ENCODE measurements around the gene MAL.

Gene MAL

DNA sequence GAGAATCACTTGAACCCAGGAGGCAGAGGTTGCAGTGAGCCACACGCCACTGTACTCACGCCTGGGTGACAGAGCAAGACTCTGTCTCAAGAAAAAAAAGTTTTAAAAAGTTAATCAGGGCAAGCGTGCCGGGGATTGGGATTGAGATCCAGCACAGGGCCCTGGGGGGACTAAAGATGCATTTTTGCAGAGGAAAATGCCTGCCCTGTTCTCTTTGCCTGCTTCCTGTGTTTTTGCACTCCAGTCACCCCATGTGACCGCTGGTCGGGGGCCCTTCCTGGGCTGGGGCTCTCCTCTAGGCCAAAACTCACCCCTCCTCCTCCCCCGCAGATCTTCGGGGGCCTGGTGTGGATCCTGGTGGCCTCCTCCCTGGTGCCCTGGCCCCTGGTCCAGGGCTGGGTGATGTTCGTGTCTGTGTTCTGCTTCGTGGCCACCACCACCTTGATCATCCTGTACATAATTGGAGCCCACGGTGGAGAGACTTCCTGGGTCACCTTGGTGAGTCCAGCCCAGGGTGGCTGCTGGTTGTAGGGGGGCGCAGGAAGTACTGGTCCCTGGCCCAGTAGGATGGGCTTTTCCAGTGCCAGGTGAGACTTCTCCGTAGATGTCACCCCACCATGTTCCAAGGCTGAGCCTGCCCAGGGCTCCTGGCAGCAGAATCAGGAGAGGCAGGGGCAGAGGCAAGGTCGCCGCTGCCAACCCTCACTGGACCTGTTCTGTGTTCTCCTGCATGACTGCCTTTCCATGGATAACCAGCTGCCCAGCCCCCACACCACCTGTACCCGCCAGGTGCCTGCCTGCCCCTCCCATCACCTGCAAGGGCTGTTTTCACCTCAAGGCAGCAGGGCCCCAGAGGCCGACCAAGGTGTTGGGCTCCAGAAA lies 22.4 kb downstream of the MAL start:
- TF ChIP-seq FOXP2 (optimal IDR thresholded peaks at IDR 0.05; ENCODE audit: borderline replicate concordance, extremely low read depth, extremely low read length, insufficient read depth) (no peak), TAF1 (IDR thresholded peaks at IDR 0.05; ENCODE audit: borderline replicate concordance, insufficient read depth, low read length) (no peak)
- TF ChIP-seq, protein P1, sequence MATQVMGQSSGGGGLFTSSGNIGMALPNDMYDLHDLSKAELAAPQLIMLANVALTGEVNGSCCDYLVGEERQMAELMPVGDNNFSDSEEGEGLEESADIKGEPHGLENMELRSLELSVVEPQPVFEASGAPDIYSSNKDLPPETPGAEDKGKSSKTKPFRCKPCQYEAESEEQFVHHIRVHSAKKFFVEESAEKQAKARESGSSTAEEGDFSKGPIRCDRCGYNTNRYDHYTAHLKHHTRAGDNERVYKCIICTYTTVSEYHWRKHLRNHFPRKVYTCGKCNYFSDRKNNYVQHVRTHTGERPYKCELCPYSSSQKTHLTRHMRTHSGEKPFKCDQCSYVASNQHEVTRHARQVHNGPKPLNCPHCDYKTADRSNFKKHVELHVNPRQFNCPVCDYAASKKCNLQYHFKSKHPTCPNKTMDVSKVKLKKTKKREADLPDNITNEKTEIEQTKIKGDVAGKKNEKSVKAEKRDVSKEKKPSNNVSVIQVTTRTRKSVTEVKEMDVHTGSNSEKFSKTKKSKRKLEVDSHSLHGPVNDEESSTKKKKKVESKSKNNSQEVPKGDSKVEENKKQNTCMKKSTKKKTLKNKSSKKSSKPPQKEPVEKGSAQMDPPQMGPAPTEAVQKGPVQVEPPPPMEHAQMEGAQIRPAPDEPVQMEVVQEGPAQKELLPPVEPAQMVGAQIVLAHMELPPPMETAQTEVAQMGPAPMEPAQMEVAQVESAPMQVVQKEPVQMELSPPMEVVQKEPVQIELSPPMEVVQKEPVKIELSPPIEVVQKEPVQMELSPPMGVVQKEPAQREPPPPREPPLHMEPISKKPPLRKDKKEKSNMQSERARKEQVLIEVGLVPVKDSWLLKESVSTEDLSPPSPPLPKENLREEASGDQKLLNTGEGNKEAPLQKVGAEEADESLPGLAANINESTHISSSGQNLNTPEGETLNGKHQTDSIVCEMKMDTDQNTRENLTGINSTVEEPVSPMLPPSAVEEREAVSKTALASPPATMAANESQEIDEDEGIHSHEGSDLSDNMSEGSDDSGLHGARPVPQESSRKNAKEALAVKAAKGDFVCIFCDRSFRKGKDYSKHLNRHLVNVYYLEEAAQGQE (IDR thresholded peaks at IDR 0.05; ENCODE audit: insufficient read depth in 1 of 2, low read depth in 2 of 2, low read length in 2 of 2), result no peak

DNA sequence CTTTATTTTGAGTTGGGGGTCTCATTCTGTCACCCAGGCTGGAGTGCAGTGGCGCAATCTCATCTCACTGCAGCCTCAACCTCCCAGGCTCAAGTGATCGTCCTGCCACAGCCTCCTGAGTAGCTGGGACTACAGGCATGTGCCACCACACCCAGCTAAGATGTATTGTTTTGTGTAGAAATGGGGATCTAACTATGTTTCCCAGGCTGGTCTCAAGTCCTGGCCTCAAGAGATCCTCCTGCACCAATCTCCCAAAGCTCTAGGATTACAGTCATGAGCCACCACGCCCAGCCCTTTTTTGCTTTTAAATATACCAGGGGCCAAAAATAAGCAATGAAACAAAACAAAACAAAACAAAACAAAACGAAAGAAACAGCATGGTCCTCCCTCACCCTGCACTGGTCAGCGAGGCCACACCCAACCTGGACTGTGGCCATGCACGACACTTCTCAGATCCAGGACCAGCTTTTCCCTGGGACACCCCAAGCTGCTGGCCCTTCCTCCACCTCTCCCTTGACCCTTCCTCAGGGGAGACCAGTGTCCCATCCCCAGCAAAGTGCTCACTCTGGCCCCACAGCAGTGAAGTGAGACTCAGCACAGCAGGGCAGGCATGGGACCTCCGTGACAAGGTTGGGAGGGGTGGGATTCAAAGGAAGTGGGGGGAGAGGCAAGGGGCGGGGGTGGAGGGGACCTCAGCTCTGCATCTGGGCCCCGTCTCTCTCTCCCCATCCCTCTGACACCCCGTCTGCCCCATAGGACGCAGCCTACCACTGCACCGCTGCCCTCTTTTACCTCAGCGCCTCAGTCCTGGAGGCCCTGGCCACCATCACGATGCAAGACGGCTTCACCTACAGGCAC lies 23.5 kb downstream of the MAL start:
- TF ChIP-seq, protein P1 (IDR thresholded peaks at IDR 0.05; ENCODE audit: insufficient read depth in 1 of 2, low read depth in 2 of 2, low read length in 2 of 2), result no peak
- TF ChIP-seq POLR2AphosphoS5 (IDR thresholded peaks at IDR 0.05; ENCODE audit: low read depth, low read length), result no peak
- no peak for TF ChIP-seq SIN3A (IDR thresholded peaks at IDR 0.05; ENCODE audit: borderline replicate concordance, insufficient read depth, low read length)

DNA sequence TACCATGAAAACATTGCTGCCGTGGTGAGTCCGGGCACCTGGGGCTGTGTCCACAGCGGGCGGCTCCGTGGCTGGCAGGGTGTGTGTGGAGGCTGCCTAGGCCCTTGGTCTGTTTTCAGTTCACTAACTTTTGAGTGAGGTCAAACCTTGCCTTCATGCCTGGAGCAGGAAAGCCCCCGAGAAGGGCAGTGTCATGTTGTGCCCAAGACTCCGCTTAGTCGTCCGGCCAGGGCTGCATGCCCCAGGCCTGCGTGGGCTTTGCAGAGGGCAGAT lies 24.1 kb downstream of the MAL start:
- TF ChIP-seq SIN3A (IDR thresholded peaks at IDR 0.05; ENCODE audit: borderline replicate concordance, insufficient read depth, low read length) (no peak), TAF1 (IDR thresholded peaks at IDR 0.05; ENCODE audit: borderline replicate concordance, insufficient read depth, low read length) (no peak), POLR2AphosphoS5 (IDR thresholded peaks at IDR 0.05; ENCODE audit: low read depth, low read length) (no peak), FOXP2 (optimal IDR thresholded peaks at IDR 0.05; ENCODE audit: borderline replicate concordance, extremely low read depth, extremely low read length, insufficient read depth) (no peak)
- TF ChIP-seq, protein P1 (IDR thresholded peaks at IDR 0.05; ENCODE audit: insufficient read depth in 1 of 2, low read depth in 2 of 2, low read length in 2 of 2), result no peak

DNA sequence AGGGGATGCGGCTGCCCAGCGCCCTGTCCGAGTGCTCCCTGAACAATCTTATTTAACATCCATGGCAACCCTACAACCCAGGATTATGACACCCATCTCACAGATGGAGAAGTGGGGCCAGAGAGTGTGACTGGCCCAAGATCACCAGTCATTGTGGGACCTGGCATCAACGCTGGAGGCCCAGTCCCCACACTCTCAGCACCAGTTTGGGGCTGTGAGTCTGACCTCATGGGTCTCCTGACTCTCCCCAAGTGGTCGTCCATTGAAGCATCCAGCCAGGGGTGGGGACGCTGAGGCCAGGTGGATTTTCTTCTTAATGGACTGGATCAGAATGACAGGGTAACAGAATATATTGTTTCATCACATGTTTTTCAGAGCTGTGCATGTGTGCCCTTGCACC lies 24.5 kb downstream of the MAL start:
- no peak for TF ChIP-seq FOXP2 (optimal IDR thresholded peaks at IDR 0.05; ENCODE audit: borderline replicate concordance, extremely low read depth, extremely low read length, insufficient read depth)
- TF ChIP-seq, protein P1 (IDR thresholded peaks at IDR 0.05; ENCODE audit: insufficient read depth in 1 of 2, low read depth in 2 of 2, low read length in 2 of 2), result no peak
- no peak for TF ChIP-seq POLR2AphosphoS5 (IDR thresholded peaks at IDR 0.05; ENCODE audit: low read depth, low read length)
- TF ChIP-seq TAF1 (IDR thresholded peaks at IDR 0.05; ENCODE audit: borderline replicate concordance, insufficient read depth, low read length), result no peak
- no peak for TF ChIP-seq SIN3A (IDR thresholded peaks at IDR 0.05; ENCODE audit: borderline replicate concordance, insufficient read depth, low read length)
